HG02610 (cell line): ENCODE measurements around the gene LPIN1.
"Not testable (repeated sequence)": the region's sequence is repeated elsewhere in the genome, so short reads cannot be mapped to it uniquely, and the experiment has no call there.

Experiments used
- ATAC-seq: cut with Tn5 transposase; IDR thresholded peaks from one replicate; pipeline ENCODE4 v1.9.1; 2021; ENCODE audit warnings: mild to moderate bottlenecking, moderate library complexity; ENCODE audit not compliant: unreplicated experiment

Gene LPIN1

DNA sequence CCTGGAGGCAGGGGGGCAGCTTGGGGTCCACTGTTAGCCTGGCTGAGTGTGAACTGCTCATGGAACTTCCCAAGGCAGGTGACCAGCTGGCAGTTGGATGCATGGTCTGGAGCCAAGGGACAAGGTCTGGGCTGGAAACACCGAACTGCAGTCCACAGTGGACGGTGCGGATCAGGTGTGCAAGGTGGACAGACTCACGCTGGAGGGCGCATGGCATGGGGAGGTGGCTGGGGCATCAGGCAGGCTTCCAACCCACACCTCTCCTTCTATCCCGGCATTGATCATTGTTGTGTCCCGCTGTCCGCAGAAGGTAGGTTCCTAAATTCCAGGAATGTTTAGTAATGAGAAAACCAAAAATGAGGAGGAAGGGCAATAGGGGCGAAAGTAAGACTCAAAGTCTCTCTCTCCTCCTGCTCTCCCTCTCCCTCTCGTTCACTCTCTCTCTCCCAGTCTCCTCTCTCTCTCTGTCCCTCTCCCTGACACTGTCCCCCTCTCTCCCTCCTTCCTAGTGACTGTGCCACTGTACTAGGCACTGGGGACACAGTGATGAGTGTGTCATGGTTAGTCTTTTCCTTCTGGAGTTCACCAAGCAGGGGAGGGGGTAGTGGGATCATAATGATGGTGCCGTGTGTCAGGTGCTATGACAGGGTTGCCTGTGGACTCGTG lies 30.3 kb upstream of the LPIN1 start:
- ATAC-seq = no peak

GRCh38 chr2:11716689-11717321 lies 29.6 kb upstream of the LPIN1 start:
- no peak for ATAC-seq

GRCh38 chr2:11717623-11718022 lies 28.8 kb upstream of the LPIN1 start:
- ATAC-seq = no peak

GRCh38 chr2:11718606-11719005 lies 27.8 kb upstream of the LPIN1 start:
- ATAC-seq = no peak

DNA sequence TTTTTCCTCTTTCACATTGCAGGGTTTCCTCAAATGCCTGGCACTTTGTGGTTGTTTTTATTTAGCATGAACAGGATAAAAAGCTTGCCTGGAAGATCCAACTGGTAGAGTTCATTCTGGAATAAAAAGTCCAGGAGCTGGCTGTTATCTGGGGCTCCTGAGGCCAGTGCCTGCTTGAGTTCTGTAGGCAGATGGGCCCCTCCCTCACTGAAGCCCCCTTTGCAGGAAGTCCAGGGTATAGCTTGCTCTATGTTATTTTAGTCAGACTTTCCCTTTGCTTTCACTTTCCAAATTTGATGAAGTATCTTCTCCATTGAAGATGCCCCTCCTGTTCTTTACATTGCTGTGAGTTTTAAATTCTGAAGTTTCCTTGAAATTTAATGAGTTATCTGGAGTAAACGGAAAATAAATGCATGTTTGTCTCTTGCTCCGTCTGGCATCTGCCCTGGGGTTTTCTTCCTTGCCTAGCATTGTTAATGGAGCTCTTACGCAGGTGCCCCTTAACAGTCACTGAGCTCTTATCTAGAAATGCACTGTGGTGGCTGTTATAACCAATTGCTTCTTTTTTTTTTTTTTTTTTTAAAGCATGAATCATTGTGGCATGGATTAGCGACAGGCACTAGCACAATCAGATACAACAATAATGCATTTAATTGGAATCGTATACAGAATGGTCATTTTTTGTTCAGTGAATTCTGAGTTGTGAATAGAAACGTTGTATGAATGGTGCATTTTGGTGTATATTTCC lies 27.0 kb upstream of the LPIN1 start:
- no peak for ATAC-seq

- ATAC-seq = no peak
These were observed 25.7 kb upstream of the LPIN1 start for GRCh38 chr2:11720752-11721151.

DNA sequence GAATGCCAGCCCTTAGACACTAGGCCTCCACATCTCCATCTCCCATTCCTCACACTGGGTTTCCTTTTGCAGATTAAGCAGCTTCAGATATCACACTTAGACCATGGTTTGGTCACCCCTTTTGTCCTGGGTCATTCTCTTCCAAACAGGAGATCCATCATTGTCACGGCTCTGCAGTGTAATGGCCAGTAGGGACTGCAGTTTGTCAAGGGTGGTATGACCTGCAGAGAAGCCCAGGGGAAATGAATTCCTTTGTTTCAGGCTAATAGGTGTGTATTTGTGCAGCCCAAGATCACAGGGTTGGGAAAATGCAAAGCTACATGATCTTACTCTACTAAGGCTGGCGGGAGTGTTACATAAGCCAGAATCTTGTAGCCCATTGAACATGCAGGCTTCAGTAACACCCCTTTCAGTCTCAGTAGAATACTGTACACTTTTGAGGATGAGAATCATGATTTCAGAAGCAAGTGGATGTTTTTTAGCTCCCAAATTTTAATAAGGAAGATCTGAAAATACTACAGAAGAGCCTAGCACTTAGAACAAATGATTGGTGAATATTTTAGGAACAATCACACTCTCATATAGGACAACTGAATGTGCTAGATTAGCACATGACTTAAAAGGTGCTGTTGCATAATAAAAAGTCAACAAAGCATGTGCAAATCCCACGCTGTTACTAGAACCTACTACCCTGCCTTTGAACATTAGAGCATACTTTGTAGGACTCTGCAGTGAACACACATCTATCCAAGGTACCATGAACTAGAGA lies 24.0 kb upstream of the LPIN1 start:
- ATAC-seq = no peak

GRCh38 chr2:11723061-11723371 lies 23.4 kb upstream of the LPIN1 start:
- ATAC-seq = no peak

- no peak for ATAC-seq
These were observed 22.3 kb upstream of the LPIN1 start for GRCh38 chr2:11724151-11724550.

DNA sequence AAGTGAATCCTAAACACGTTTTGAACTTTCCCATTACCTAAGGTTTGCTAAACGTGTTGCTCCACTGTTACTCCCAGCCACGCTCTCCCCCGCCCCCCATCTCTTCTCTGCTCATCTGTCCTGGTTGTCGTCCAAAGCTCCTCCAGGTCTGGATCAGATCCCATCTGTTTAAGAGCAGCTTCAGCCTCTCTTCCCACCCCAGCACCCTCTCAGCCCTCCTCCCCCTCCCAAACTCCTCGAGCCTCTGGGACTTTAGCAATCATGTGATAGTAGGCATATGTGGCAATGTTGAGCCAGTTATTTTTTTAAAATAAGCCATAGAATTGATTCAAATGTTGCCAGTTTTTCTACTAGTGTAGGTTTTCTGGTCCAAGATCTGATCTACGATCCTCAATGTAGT lies 20.0 kb upstream of the LPIN1 start:
- no peak for ATAC-seq

GRCh38 chr2:11729362-11730212 lies 16.8 kb upstream of the LPIN1 start:
- no peak for ATAC-seq

GRCh38 chr2:11731214-11731984 lies 15.0 kb upstream of the LPIN1 start:
- not testable (repeated sequence) for ATAC-seq

- no peak for ATAC-seq
These were observed 13.8 kb upstream of the LPIN1 start for GRCh38 chr2:11732587-11732986.

DNA sequence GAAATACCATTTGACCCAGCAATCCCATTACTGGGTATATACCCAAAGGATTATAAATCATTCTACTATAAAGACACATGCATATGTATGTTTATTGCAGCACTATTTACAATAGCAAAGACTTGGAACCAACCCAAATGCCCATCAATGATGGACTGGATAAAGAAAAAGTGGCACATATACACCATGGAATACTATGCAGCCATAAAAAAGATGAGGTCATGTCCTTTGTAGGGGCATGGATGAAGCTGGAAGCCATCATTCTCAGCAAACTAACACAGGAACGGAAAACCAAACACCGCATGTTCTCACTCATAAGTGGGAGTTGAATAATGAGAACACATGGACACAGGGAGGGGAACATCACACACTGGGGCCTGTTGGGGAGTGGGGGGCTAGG lies 8.6 kb upstream of the LPIN1 start:
- not testable (repeated sequence) for ATAC-seq

GRCh38 chr2:11738589-11739436 lies 7.6 kb upstream of the LPIN1 start:
- peak; percentile 38 for ATAC-seq

- ATAC-seq = no peak
These were observed 5.7 kb upstream of the LPIN1 start for GRCh38 chr2:11740723-11741122.

DNA sequence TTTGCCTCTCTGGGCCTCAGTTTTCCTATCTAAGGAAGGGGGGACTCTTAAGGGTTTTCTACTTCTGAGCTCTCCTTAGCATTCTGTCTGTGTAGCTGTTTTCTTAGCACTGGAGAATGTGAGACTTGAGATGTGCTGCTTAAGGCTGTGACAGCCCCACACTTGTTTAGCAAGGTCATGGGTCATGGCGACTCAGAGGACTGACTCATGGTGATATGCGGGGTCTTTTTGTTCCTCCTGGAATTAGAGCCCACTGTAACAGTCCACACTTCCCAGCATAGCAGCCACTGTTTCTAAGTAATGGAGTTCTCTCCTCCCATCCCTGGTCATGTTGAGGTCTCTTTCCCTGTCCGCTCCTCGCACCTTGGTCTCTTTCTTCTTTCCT lies 4.1 kb upstream of the LPIN1 start:
- ATAC-seq = no peak

- ATAC-seq = no peak
These were observed 3.6 kb upstream of the LPIN1 start for GRCh38 chr2:11742702-11743357.

GRCh38 chr2:11743366-11743765 lies 3.1 kb upstream of the LPIN1 start:
- ATAC-seq = no peak
